Muscle of arm (tissue), 12 donors: ENCODE data around the gene ICOSLG. TPM values are rescaled to one million over a fixed set of nuclear protein-coding genes. Genes with fewer than 3 reads are reported as not detected.
"Not testable (repeated sequence)": the region's sequence is repeated elsewhere in the genome, so short reads cannot be mapped to it uniquely, and the experiment has no call there.

Source experiments
- DNase-seq: peaks from one replicate; pipeline ENCODE4 v3.0.0-alpha.2; 2013
- polyA plus RNA-seq, 12 donors: library from polyadenylated mRNA; unstranded; fragments of 120-200 nt; gene quantifications; one replicate each; pipeline ENCODE4 v1.2.1, GENCODE V29; 2013; ENCODE audit not compliant: insufficient read length in 12 of 12

Gene ICOSLG
- polyA plus RNA-seq, 12 donors: 4.6 to 78.0 (median 7.4) TPM

- DNase-seq: peak; percentile 15
Measured at GRCh38 chr21:44190349-44191271, 50.1 kb downstream of the ICOSLG start.

GRCh38 chr21:44184862-44185261, 55.9 kb downstream of the ICOSLG start:
- not testable (repeated sequence) for DNase-seq

GRCh38 chr21:44182202-44182601, 58.5 kb downstream of the ICOSLG start:
- DNase-seq: not testable (repeated sequence)

GRCh38 chr21:44181506-44181905, 59.2 kb downstream of the ICOSLG start:
- DNase-seq: not testable (repeated sequence)

- DNase-seq: not testable (repeated sequence)
Measured at GRCh38 chr21:44176127-44176526, 64.6 kb downstream of the ICOSLG start.

- not testable (repeated sequence) for DNase-seq
Measured at GRCh38 chr21:44175189-44175588, 65.6 kb downstream of the ICOSLG start.

Other genes starting within 250 kb of the ICOSLG start
- 10 to 100 TPM in 11 of 12 donors, not detected in 1; 12.0 to 20.9 (median 15.9) TPM for gene TRAPPC10, start 228.6 kb downstream of the ICOSLG start, polyA plus RNA-seq
- 10 to 100 TPM in 1 of 12 donors, 1 to 10 TPM in 9, not detected in 2; 1.6 to 10.3 (median 7.1) TPM for gene PWP2, start 133.5 kb downstream of the ICOSLG start, polyA plus RNA-seq
- gene GATD3, start 107.3 kb downstream of the ICOSLG start, polyA plus RNA-seq: 10 to 100 TPM in 11 of 12 donors, not detected in 1; 18.8 to 51.7 (median 25.7) TPM
- under 1 TPM in 1 of 12 donors, not detected in 11; 0.26 TPM for gene DNMT3L, start 21.0 kb upstream of the ICOSLG start, polyA plus RNA-seq
- gene AIRE, start 44.9 kb upstream of the ICOSLG start, polyA plus RNA-seq: under 1 TPM in 8 of 12 donors, not detected in 4; 0.05 to 0.84 (median 0.08) TPM
- gene PFKL, start 59.1 kb upstream of the ICOSLG start, polyA plus RNA-seq: 10 to 100 TPM in 11 of 12 donors, not detected in 1; 38.5 to 85.1 (median 52.2) TPM
- 10 to 100 TPM in 11 of 12 donors, not detected in 1; 10.7 to 21.2 (median 13.6) TPM for gene CFAP410, start 98.4 kb upstream of the ICOSLG start, polyA plus RNA-seq
- gene TRPM2, start 112.7 kb upstream of the ICOSLG start, polyA plus RNA-seq: 1 to 10 TPM in 7 of 12 donors, under 1 TPM in 3, not detected in 2; 0.60 to 2.2 (median 1.4) TPM
- gene LRRC3, start 214.6 kb upstream of the ICOSLG start, polyA plus RNA-seq: 1 to 10 TPM in 11 of 12 donors, not detected in 1; 1.8 to 5.7 (median 2.4) TPM